NCI-H128 (cell line): ENCODE results near the gene ABCA6.
"Not testable (repeated sequence)": the region's sequence is repeated elsewhere in the genome, so short reads cannot be mapped to it uniquely, and the experiment has no call there.

Experiments used
- DNase-seq: peaks from one replicate; lab custom pipeline; 2025; ENCODE audit not compliant: unreplicated experiment; lab: John Stamatoyannopoulos, UW

Gene ABCA6, protein sequence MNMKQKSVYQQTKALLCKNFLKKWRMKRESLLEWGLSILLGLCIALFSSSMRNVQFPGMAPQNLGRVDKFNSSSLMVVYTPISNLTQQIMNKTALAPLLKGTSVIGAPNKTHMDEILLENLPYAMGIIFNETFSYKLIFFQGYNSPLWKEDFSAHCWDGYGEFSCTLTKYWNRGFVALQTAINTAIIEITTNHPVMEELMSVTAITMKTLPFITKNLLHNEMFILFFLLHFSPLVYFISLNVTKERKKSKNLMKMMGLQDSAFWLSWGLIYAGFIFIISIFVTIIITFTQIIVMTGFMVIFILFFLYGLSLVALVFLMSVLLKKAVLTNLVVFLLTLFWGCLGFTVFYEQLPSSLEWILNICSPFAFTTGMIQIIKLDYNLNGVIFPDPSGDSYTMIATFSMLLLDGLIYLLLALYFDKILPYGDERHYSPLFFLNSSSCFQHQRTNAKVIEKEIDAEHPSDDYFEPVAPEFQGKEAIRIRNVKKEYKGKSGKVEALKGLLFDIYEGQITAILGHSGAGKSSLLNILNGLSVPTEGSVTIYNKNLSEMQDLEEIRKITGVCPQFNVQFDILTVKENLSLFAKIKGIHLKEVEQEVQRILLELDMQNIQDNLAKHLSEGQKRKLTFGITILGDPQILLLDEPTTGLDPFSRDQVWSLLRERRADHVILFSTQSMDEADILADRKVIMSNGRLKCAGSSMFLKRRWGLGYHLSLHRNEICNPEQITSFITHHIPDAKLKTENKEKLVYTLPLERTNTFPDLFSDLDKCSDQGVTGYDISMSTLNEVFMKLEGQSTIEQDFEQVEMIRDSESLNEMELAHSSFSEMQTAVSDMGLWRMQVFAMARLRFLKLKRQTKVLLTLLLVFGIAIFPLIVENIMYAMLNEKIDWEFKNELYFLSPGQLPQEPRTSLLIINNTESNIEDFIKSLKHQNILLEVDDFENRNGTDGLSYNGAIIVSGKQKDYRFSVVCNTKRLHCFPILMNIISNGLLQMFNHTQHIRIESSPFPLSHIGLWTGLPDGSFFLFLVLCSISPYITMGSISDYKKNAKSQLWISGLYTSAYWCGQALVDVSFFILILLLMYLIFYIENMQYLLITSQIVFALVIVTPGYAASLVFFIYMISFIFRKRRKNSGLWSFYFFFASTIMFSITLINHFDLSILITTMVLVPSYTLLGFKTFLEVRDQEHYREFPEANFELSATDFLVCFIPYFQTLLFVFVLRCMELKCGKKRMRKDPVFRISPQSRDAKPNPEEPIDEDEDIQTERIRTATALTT (N-terminal part only)

DNA sequence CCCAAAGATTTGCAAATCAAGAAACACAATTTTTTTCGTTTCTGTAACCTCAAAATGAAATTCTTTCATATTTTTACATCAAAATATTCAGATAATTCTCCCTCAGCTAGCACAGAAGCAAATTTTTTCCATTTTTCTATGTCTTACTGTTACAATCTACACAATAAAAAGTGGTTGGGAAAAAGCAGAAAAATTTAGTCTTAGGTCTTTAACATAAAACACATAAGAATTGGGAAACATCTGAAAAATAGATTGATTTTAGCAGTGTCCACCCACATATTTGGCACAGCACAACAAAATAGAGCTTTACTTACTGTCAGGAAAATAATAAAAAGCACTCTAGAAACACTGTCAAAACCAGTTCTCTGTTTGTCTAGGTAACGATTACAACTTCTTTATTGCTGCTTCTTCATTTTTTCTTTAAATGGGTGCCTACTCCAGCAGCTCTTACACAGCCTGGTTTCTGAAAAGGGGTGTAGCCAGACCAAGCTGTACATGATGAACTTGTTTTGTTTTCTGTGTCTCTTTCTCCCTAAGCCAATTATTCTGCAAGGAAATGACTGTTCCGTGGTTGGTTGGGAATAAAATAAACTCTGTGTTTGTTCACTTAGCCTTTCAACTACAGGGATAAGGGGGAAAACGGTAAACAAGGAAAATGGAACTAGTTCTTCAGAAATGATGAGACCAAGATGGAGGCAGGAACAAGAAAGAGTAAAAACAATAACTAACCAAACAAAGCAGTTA, at the start of gene ABCA6:
Gene ABCA6 (minus strand): TSS at position 465 of the 744 bp plus-strand sequence. CDS start 1,192 bp downstream, outside the sequence.
- no peak for DNase-seq

DNA sequence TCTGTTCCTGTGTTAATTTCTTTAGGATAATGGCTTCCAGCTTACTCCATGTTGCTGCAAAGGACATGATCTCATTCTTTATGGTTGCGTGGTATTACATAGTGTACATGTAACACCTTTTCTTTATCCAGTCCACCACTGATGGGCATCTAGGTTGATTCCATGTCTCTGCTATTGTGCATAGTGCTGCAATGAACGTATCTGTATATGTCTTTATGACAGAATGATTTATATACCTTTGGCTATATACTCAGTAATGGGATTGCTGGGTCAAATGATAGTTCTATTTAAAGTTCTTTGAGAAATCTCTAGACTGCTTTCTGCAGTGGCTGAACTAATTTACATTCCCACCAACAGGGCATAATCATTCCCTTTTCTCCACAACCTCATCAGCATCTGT, 47.1 kb upstream of the ABCA6 start:
- no peak for DNase-seq

- DNase-seq, result no peak
These were observed 46.4 kb upstream of the ABCA6 start for GRCh38 chr17:69188064-69188463.

GRCh38 chr17:69187294-69187693, 45.6 kb upstream of the ABCA6 start:
- DNase-seq, result no peak

- DNase-seq, result no peak
These were observed 37.7 kb upstream of the ABCA6 start for GRCh38 chr17:69179227-69179952.

DNA sequence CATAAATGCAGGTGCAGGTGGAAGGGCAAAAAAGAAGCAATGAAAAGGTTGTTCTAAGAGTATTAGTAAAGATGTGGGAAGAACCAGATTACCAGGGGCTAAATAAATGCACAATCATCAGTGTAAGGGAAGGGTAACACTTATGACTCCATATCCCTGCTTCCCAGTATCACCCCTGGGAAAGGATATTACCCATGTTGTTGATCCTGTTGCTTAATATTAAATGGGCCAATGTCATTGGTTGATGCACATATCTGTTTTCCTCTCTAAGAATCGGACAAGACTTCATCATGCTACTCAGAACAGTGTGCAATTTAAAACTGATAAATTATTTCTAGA, 34.7 kb upstream of the ABCA6 start:
- DNase-seq, result no peak

DNA sequence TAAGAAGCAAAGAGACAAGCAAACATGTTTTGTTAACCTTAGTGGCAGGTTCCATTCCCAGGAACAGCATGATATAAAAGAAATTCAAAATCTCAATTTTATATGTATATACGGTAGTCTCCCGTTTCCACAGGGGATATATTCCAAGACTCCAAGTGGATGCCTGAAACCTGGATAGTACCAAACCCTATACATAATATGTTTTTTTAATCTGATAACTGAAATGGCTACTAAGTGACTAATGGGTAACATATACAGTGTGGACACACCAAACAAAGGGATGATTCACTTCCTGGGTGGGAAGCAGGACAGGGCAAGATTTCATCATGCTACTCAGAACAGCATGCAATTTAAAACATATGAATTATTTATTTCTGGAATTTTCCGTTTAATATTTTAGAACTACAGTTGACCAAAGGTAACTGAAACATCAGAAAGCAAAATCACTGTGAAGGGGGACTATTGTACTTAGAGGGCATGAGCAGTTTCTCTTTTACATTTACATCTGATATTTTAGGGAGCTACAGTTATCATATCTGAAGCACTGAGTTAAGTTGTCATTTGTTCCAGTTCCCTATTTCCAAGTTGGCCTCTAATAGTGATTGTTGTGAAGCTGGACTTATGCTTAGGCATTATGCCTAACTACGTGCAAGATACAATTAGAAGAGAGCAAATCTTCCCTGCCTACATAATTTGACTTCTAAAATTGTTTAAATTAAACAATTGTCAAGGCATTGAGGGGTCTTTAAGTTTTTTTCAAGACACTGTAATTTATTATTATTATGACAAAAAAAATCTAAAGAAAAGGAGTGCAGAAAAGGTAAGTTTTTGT, 34.1 kb upstream of the ABCA6 start:
- no peak for DNase-seq

GRCh38 chr17:69175262-69175624, 33.5 kb upstream of the ABCA6 start:
- DNase-seq, result no peak

GRCh38 chr17:69173118-69173517, 31.4 kb upstream of the ABCA6 start:
- no peak for DNase-seq

GRCh38 chr17:69170377-69170776, 28.7 kb upstream of the ABCA6 start:
- DNase-seq, result no peak

- DNase-seq, result not testable (repeated sequence)
These were observed 26.9 kb upstream of the ABCA6 start for GRCh38 chr17:69168642-69169041.

- DNase-seq, result no peak
These were observed 25.3 kb upstream of the ABCA6 start for GRCh38 chr17:69166957-69167356.

DNA sequence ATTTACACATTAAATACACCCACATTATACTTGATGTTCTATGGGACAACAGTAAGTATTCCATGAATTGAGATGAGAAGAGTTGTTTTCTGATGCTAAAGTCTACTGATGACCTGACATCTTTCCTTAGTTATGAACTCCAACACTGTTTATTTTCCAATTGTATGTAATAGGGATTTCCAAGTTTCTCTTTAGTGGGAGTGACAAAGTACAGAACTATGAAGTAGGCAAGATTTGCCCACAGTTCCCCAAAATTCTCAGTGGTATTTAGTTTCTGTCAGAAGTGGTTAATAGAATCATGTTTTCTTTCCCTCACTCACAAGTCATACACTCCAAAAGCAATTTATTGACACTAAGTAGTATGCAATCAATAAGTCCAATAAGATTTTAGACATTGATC, 22.5 kb upstream of the ABCA6 start:
- DNase-seq, result no peak

DNA sequence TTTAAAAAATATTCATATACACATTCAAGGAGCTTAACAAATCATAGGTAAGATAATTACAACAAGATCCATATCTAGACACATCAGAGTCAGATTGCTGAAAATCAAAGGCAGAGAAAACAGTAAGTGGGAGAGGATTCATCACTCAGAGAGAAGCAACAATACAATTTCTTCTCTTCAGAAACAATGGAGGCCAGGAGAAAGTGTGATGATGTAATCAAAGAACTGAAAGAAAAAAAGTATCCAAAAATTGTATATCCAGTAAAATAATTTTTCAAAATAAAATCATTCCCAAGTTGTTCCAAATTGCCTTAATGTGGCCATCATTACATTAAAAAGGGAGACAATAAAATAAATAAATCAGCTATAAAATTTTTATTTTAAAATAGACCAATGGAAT, 17.7 kb upstream of the ABCA6 start:
- DNase-seq, result no peak

GRCh38 chr17:69154267-69154666, 12.6 kb upstream of the ABCA6 start:
- DNase-seq, result no peak

GRCh38 chr17:69150333-69150732, 8.6 kb upstream of the ABCA6 start:
- DNase-seq, result no peak

DNA sequence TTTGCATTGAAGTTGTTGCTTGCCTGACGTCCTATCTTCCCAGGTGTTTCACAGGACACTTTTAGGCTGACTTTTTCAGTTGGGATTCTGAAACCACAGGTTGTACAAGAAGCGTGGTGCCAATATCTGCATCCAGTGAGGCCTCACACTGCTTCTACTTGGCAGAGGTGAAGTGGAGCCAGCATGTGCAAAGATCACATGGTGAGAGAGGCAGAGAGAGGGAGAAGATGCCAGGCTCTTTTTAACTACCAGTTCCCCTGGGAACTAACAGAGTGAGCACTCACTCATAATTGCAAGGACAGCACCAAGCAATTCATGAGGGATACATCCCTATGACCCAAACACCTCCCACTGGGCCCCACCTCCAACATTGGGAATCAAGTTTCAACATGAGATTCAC, 5.8 kb upstream of the ABCA6 start:
- no peak for DNase-seq

DNA sequence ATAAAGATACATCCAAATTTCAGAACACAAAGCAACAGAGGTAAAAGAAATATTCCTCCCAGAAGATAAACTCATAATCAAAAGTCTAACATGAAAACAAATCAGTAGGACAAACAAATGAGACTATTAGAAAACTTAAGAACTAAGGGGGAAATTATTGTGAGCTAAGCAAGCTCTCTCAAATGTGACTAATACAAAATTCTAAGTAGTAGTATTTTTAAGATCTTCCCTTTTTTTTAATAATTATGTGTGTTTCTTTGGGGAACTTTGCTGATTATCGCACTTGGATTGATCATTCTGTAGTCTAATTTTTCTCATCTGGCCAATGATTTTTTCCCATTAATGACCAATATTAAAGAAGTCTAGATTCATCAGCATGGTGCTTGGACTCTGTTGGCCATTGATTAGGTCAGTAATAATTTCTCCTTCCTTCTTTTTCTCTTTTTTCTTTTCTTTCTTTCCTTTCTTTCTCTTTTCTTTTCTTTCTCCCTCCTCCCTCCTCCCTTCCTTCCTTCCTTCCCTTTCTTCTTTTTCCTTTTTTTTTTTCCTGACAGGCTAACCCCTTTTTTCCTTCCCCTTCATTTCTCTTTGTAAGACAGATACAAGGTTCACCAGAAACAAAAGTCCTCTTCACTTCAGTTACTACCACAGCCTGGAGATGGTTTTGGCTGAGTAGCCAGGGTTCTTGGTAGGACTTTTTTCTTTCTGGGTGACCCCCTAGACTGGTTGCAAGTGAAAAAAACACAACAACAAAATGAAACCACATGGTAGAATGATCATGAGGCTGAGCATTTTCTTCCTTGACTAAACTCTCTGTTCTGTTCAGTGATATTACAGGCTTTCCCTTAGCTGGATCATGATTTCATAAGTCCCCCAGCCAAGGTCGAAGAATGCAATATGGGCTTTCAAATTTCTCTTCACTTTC, 2.9 kb upstream of the ABCA6 start:
- DNase-seq, result no peak
